Stimulated activated CD4-positive, alpha-beta T cell treated with anti-CD3 and anti-CD28 coated beads, TNF-alpha, amount 100 ng/mL, for 48 hours (primary cell): ENCODE results near the gene TMEM183A.
A peak's percentile ranks its signal among the peaks of the same experiment; 100 is the strongest.
"Not testable (repeated sequence)": the region's sequence is repeated elsewhere in the genome, so short reads cannot be mapped to it uniquely, and the experiment has no call there.

Experiments used
- DNase-seq, 3 donors: peaks; one replicate each; pipeline ENCODE4 v3.0.0-alpha.2; 2020; ENCODE audit warnings: low read depth in 3 of 3

The TMEM183A gene

DNA sequence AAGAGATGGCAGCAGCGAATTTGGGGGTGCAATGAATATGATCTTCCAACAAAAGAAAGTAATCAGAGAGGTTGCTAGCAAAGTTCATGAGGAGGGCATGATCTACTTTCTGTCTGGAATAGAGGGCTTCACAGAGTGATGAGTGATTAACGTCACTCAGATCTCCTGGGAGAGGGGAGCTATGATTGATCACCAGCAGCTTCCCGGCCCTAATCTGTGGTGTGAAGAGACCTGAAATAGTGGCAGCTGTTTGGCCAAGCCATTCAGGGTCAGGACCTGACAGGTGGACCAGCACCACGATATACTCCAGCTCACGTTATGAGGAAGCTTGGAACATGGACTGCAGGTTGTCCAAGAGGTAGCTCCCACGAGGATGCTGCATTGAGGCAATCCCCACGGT is 19.9 kb upstream of the TMEM183A start:
- no peak for DNase-seq

DNA sequence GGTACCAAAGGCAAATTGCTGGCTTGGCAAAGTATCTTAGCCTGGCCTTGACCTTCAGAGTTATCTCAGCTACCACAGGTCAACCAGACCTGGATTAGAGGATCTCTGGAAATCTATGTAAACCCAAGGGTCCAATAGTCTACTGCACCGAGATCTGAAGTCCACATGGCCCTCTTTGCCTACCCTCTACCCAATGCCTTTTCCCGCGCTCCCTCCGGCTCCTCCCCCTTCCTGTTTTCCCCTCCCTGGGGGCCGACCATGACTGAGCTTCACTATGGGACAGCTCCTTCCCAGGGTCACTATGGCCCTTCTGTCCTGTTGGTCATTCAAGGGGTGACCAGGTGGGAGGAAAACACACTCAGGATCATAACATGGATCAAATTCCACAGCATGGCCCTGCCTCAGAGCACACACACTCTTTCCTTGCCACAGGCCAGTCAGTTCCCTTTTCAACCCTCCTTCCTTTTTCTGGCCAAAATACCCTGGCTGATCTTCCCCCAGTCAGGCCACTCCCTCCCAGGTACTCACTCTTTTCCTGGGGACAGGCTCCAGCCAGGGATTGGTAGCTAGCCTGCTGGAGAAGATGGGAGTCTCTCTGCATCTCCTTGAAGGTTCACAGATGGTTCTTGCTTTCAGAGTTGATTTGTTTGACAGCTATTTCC is 19.1 kb upstream of the TMEM183A start:
- no peak for DNase-seq

DNA sequence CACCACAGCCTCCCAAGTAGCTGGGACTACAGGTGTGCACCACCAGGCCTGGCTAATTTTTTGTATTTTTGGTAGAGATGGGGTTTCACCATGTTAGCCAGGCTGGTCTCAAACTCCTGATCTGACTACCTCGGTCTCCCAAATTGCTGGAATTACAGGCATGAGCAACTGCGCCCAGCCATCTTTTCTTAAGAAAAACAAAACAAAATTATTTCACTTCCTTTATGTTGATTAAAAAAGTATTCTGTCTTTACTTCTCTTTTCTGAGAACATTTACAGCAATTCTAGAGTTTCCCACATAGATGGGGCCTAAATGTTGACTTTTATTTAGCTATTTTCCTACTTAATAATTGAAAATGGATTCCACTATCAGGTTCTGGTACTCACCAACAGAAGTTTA is 17.3 kb upstream of the TMEM183A start:
- DNase-seq: no peak

DNA sequence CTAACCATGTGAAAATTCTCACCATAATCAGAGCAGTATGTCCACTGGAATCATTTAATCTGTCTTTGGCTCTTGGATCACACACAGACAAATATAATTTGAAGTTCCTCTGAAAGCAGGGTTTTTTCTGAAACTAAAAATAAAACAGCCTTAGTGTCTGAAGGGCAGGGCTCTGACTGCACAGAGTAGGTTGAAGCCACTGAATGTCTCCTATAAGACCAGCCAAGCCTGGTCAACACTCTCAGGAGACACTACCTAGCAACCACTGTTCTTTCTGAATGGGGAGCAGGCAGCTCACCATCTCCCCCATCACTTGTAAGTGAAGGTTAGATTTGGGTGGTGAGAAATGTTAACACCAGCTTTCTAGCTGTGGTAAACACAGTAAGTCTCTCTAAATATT is 16.1 kb upstream of the TMEM183A start:
- no peak for DNase-seq

DNA sequence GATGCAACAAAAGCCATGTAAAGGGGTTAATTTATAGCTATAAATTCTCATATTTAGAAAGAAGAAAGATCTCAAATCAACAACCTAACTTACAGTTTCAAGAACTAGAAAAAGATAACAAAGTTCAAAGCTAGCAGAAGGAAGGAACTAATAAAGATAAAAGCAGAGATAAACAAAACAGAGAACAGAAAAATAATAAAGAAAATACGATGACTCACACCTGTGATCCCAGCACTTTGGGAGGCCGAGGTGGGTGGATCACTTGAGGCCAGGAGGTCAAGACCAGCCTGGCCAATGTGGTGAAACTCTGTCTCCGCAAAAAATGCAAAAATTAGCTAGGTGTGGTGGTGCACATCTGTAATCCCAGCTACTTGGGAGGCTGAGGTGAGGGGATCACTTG is 12.4 kb upstream of the TMEM183A start:
- DNase-seq: no peak

DNA sequence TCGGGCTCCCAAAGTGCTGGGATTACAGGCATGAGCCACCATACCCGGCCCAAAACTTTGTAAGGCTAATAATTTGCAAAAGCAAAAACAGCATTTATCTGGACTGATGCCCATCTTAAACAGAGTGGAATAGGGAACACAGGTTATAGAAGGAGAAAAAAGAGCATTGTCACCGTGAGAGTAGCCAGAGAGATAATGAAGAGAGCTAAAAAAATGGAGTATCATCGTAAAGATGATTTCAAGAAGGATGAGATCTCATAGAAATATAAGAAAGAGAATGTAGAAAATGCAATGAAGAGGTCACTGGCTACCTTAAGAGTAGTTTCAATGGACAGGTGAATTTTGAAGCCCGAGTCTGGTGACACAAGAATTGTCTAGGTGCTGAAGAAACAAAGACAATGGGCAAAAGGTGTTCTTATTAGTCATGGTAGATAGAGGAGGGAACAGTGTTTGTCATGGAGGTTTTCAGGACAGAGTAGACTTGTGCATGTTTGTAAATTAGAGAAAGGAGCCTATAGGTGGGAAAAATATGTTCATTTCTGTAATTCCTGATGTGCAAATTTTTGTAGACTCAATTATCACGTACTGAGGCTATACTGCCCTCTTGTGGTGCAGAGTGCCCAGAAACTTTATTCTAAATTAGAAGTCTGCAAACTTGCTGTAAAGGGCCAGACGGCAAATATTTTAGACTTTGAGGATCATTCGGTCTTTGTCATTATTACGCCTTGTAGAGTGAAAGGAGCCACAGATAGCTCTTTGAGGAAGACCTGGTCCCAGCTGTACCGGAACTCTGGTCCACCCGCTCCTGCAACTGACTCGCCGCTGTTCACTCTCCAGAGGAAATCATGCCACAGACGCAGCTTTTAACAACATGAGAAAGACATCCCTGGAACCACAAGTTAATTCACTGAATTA is 8.1 kb upstream of the TMEM183A start:
- DNase-seq: peak; percentile 10 to 58 (median 55)

DNA sequence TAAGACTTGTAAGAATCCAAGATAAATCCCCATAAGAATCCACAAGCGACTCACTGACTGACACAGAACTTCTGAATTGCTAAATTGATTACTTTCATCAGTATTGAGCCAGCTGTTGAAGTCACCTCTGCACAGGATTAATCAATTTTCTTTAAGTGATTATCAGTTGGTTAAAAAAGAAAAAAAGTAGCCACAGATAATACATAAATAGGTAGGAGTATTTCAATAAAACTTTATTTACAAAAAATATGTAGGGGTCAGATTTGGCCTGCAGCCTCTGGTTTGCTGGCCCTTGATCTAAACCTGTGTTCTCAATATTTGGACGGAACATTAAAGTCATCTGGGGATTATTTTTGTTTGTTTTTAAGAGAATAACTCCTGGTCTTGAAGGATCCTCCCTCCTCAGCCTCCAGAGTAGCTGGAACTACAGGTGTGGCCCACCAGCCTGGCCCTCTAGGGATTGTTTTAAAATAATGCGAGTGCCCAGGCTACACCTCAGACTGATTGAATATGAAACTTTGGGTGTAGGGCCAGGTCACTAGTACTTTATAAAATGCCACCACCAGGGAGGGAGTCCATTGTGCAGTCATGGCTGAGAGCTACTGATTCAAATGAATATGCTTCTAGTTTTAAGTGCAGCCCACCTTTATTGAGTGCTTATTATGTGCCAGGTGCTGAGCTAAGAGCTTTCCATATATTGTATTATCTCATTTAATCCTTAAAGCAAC is 6.8 kb upstream of the TMEM183A start:
- no peak for DNase-seq

DNA sequence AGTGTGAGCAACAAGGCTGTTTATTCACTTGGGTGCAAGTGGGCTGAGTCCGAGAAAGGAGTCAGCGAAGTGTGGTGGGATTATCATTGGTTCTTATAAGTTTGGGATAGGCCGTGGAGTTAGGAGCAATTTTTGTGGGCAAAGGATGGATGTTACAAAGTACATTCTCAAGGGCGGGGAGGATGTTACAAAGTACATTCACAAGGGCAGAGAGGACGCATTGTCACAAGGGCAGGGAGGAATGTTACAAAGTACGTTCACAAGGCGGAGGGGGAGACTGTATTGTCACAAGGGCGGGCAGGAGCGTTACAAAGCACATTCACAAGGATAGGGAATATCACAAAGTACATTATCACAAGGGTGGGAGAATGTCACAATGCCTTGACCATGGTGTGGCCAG is 5.2 kb upstream of the TMEM183A start:
- no peak for DNase-seq

DNA sequence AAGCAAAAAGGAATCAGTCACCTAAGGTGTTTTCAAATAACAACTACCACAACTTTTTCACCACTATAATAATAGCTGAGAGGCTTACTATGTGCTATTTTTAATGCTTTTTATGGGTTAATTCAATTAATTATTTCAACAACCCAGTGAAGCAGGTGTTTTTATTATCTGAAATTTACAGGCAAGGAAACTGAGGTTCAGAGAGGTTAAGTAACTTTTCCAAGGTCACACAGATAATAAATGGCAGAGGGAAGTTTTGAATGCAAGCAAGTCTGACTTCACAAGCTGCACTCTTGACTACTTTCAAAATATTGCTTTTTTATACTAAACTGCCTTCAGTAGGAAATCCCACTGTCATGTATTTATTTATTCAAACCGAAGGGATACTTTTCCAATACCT is 4.2 kb upstream of the TMEM183A start:
- no peak for DNase-seq

DNA sequence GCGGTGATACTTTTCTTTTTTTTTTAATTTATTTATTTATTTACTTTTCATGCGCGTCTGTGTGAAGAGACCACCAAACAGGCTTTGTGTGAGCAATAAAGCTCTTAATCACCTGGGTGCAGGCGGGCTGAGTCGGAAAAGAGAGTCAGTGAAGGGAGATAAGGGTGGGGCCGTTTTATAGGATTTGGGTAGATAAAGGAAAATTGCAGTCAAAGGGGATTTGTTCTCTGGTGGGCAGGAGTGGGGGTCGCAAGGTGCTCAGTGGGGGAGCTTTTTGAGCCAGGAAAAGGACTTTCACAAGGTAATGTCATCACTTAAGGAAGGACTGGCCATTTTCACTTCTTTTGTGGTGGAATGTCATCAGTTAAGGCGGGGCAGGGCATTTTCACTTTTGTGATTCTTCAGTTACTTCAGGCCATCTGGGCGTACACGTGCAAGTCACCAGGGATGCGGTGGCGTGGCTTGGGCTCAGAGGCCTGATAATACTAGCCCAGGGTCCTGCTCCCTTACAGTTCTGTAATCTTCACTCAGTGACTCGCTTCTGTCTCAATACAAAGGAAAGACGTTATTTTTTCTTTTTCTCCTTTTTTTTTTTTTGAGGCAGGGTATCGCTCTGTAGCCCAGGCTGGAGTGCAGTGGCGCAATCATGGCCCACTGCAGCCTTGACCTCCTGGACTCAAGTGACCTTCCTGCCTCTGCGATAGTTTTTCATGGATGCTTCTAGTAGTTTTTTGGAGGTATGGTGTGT is 1.6 kb upstream of the TMEM183A start:
- not testable (repeated sequence) for DNase-seq

DNA sequence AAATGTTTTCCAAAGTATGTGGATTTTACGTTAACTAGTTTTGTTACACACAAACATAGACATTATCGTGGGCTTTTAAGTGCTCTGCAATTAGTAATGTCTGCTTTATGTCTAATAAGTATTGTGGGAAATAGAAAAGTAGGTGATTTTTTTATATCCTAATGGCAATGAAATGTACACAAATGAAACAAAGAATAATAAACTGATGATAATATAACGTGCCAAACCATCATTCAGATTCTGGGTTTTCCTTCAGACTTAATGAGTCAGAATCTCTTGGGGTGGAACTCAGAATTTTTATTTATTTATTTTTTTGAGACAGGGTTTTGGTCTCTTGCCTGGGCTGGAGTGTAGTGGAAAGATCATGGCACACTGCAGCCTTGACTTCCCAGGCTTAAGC is 2.0 kb downstream of the TMEM183A start:
- no peak for DNase-seq

DNA sequence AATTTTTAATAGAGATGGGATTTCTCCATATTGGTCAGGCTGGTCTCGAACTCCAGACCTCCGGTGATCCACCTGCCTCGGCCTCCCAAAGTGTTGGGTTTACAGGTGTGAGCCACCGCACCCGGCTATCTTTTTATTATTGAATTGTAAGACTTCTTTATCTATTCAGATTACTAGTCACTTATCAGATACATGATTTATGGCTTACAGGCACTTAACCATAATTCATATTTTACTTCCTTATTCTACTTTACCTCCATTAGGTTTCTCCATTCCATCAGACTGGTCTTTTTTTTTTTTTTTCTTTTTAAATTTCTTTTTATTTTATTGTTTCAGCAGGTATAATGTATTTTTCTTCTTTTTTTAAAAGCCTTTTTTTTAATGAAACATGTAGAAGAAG is 4.4 kb downstream of the TMEM183A start:
- no peak for DNase-seq

DNA sequence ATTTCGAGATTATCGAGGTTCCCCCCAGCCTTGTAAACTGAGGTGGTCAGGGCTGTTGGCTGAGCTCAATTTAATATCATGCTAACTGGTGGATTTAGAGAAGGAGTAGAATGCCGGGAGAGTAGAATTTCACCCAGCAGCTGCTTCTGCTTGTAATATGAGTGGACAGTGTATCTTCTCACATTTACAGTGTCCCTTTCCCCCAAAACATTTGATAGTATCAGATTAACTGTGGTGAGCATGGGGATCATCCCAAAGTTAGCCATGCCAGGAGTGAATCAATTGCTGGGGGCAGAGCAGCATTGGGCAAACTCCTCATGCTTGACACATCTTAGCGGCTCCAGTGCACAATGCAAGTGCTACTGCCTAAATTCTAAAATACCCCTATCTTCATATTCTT is 9.9 kb downstream of the TMEM183A start:
- no peak for DNase-seq

DNA sequence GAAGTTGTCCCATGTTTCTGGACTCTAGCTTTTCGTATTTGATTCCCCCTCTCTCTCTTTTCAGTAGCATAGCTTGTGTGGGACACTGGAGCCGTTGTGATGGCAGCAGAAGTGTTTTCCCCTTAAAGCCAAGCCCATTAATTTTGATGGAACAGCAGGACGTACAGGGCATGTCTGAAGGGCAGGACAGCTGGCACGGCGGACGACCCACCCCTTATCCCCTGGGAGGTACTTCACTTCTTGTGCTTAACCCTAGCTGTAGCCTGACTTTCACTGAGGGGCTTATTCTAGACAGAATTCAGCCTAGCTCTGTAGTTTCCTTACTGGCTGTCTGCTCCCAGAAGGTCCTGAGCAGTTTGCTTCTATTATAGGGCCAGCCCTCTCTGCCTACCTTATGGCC is 10.5 kb downstream of the TMEM183A start:
- DNase-seq: no peak

DNA sequence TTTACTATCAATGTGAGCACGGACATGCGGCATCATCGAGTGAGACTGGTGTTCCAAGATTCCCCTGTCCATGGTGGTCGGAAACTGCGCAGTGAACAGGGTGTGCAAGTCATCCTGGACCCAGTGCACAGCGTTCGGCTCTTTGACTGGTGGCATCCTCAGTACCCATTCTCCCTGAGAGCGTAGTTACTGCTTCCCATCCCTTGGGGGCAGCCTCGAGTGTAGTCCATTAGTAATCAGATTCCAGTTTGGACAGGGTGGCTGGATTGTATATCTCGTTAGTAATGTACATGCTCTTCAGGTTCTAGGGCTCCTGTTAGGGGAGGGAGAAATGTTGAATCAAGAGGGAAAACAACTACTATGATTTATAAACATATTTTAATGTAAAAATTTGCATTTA is 15.7 kb downstream of the TMEM183A start:
- not testable (repeated sequence) for DNase-seq

DNA sequence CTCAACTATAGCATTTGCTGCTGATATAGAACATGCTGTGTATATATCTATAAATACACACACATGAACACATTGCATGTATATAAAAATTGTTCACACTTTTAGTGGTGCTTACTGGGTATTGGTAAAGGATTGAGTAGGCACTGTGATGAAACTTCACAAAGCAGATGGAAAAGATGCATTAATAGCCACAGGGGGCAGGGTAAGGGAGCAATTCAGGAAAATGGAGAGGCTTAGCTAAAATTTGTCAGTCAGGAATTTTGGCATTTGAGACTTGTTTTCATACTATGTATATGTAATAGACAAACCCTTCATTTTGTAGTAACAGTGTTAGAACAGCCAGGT is 18.5 kb downstream of the TMEM183A start:
- no peak for DNase-seq

DNA sequence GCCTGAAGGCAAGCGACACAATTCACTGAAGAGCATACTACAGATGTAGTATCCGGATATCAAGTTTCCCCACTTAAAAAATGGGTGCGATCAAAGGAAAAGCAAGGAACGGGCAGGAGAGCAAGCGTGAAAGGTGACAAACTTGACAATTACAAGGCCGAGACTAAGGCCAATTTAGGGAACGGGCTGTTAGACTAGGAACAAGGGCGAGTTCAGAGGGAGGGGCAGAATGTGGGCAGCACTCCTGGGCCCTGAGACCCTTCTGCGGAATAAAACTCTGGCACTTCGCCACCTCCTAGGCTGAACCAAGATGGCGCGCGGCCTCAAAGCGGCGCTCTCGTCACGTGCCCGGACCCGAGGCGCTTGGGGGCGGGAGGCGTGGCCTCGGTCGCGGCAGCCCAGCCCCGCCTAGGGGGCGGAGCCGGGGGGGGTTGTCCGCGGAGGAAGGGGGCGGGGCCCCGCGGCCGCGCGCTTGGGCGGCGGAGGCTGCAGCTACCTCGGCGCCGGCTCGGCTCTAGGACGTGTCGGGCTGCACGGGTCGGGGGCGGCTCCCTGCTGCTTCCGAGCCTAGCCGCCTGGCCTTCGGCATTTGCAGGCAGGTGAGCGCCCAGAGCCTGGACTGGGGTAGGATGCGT is 19.0 kb downstream of the TMEM183A start, which contains the start of gene PPFIA4:
Gene PPFIA4 (plus strand): TSS at position 461 of the 635 bp plus-strand sequence. CDS start 12,518 bp downstream, outside the sequence.
- DNase-seq: peak; percentile 79 to 89 (median 84)

DNA sequence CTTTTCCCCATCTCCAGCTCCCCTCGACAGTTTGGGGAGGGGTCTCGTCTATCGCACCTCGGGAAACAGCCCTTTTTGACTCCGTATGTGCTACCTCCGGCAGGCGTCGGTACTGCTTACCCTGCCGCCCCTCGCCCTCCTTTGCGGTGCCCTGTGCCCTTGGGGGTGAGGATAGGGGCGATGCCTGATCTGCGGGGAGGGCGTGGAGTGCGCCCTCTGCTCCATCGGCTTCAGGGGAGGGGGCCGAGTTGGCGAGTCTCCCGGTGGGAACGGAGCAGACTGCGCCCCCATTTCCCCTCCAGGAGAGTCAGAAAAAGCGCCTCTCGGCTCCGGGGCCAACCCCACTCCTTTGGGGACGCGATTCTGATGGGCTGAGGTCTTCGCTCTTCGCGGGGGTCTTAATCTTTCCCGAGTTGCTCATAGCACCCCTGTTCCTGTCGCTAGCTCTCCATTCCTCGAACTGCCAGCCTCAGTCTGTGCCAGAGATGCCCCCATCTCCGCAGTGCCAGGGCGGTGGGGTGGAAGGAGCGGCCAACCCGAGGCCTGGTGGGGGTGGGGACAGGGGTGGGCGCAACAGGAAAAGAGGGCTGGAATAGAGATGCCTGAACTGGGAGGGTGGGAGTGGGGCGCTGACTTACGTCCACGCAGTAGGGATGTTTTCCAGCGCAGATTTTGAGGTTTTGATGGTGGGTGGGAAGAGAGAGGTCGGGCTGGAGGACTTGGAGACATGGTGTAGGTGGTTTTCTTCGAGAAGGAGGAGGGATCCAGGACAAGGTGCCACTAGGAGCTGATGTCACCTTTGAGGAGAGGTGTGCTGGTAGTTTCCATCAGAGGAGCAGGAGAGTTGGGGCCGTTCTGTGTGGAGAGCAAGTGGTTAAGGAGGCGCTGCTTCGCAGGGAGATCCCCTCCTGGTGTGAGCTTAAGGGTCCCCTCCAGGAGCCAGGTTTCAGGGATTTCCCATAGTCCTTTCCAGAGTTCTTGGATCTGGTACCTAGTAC is 19.8 kb downstream of the TMEM183A start:
- DNase-seq: no peak

DNA sequence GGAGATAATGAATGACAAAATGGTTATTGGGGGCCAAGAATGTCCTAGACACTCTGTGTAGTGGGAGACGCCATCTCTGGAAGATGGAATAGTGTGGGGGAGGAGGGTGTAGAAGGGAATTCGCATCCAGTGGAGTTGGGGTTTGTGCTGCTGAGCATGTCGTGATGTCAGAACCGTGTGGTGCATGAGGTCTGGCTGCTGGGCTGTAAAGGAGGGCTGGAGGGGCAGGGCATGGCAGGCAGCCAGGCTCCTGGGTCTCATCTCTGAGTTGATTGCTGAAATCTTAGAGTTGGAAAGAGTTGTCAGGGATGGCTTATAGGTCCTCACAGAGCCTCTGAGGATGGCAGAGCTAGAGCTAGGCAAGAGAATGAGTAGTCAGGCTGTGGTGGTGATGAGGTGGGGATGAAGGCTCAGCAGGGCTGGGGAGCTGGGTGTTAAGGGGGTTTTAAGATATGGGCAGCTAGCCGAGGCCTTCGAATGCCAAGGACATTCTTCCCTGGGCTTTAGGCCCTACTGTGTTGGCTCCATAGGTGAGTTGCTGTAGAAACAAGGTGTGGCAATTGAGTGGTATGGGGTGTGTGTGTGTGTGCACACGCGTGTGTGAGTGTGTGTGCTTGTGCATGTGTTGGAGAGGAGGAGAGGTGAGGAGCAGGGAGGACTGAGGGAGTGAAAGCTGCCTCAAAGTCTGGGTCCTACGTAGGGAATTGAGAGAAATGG is 21.1 kb downstream of the TMEM183A start:
- DNase-seq: no peak
